Activated naive CD8-positive, alpha-beta T cell treated with anti-CD3 and anti-CD28 coated beads, Interleukin-2, amount 10 ng/mL, durations not matched to agents 7 days and 5 days (primary cell): ENCODE data around the gene TOMM7. TPM values are rescaled to one million over a fixed set of nuclear protein-coding genes. Genes with fewer than 3 reads are reported as not detected.

Experiments used
- ATAC-seq: fragments of 150-1000 bp; cut with Tn5 transposase; one replicate; pipeline ENCODE4 v1.10.0; 2021; ENCODE audit warnings: low read depth, moderate library complexity
- POLR2A ChIA-PET: fragments of 350-600 bp; sonication (Branson Sonifier 250); formaldehyde crosslinking; loops from one replicate; lab custom pipeline; 2021; ENCODE audit warnings: antibody characterized with exemption; lab: Charles Lee
- DNase-seq: peaks from one replicate; pipeline ENCODE4 v3.0.0; 2021
- H3K27ac Mint-ChIP-seq: one replicate; pipeline ENCODE4 v1.8.0; 2022; ENCODE audit warnings: mild to moderate bottlenecking, mixed read lengths
- H3K27me3 Mint-ChIP-seq: one replicate; pipeline ENCODE4 v1.8.0; 2022; ENCODE audit warnings: mild to moderate bottlenecking, moderate library complexity, mixed read lengths
- H3K36me3 Mint-ChIP-seq: one replicate; pipeline ENCODE4 v1.8.0; 2021; ENCODE audit warnings: mild to moderate bottlenecking, mixed read lengths
- H3K4me1 Mint-ChIP-seq: one replicate; pipeline ENCODE4 v1.8.0; 2021; ENCODE audit warnings: mixed read lengths
- H3K4me3 Mint-ChIP-seq: one replicate; pipeline ENCODE4 v1.8.0; 2022; ENCODE audit warnings: mild to moderate bottlenecking, moderate library complexity, mixed read lengths
- H3K9me3 Mint-ChIP-seq: one replicate; pipeline ENCODE4 v1.8.0; 2021; ENCODE audit warnings: mixed read lengths
- total RNA-seq, 2 experiments: library from RNA; stranded (reverse); gene quantifications; one replicate each; pipeline ENCODE4 v1.2.3, GENCODE V29; 2021

The TOMM7 gene
- total RNA-seq, result 100 to 1,000 TPM; 379 to 390 TPM

GRCh38 chr7:22822486-22823141, at the start of gene TOMM7:
Gene TOMM7 (minus strand): TSS chr7:22822849. CDS start chr7:22822779, 70 bp downstream.
- Mint-ChIP-seq H3K36me3 (peaks cover 6% of the 10 kb centered on the region), H3K27me3 (peaks cover 13% of the 10 kb centered on the region), H3K4me1 (peaks cover 28% of the 10 kb centered on the region), H3K27ac (peak within 1 kb of the TSS; percentile 97), H3K9me3 (no peaks in the 10 kb centered on the region), H3K4me3 (peak within 1 kb of the TSS; percentile 99)
- ATAC-seq (peak; percentile 90), DNase-seq (peak; percentile 84)
- POLR2A ChIA-PET, result interaction anchor here (0.7 to 1.9 kb wide), 4 partner anchors 12 to 284 kb away, joined by 3 to 4 read pairs (median 3); no protein-coding TSS in a partner anchor

GRCh38 chr7:22872096-22872807, 49.6 kb upstream of the TOMM7 start:
- no peak overlapping the region for H3K27ac Mint-ChIP-seq
- peaks cover 9% of the 10 kb centered on the region for H3K36me3 Mint-ChIP-seq
- DNase-seq, result no peak
- ATAC-seq, result no peak
- peaks cover 10% of the 10 kb centered on the region for H3K4me1 Mint-ChIP-seq
- H3K27me3 Mint-ChIP-seq, result no peaks in the 10 kb centered on the region
- H3K9me3 Mint-ChIP-seq, result peaks cover 5% of the 10 kb centered on the region
- H3K4me3 Mint-ChIP-seq, result no peak overlapping the region
- POLR2A ChIA-PET, result no interaction called here

GRCh38 chr7:22871661-22872060, 49.0 kb upstream of the TOMM7 start:
- DNase-seq (no peak), ATAC-seq (no peak)
- POLR2A ChIA-PET, result no interaction called here
- Mint-ChIP-seq H3K9me3 (peaks cover 5% of the 10 kb centered on the region), H3K27ac (no peak overlapping the region), H3K27me3 (no peaks in the 10 kb centered on the region), H3K36me3 (peaks cover 10% of the 10 kb centered on the region), H3K4me3 (no peak overlapping the region), H3K4me1 (peaks cover 10% of the 10 kb centered on the region)

GRCh38 chr7:22868509-22868908, 45.9 kb upstream of the TOMM7 start:
- peaks cover 10% of the 10 kb centered on the region for H3K4me1 Mint-ChIP-seq
- ATAC-seq, result no peak

GRCh38 chr7:22867589-22867988, 44.9 kb upstream of the TOMM7 start:
- H3K36me3 Mint-ChIP-seq, result peaks cover 22% of the 10 kb centered on the region
- no peak overlapping the region for H3K4me3 Mint-ChIP-seq
- no peaks in the 10 kb centered on the region for H3K27me3 Mint-ChIP-seq
- POLR2A ChIA-PET, result no interaction called here
- H3K4me1 Mint-ChIP-seq, result peaks cover 10% of the 10 kb centered on the region
- H3K9me3 Mint-ChIP-seq, result peaks cover 5% of the 10 kb centered on the region
- H3K27ac Mint-ChIP-seq, result no peak overlapping the region
- DNase-seq, result no peak
- ATAC-seq, result no peak

More at GRCh38 chr7:22868509-22868908, 45.9 kb upstream of the TOMM7 start:
- Mint-ChIP-seq H3K9me3 (peaks cover 5% of the 10 kb centered on the region), H3K27ac (peak overlapping the region; percentile 10), H3K4me3 (no peak overlapping the region), H3K36me3 (peaks cover 19% of the 10 kb centered on the region), H3K27me3 (no peaks in the 10 kb centered on the region)
- POLR2A ChIA-PET, result no interaction called here
- DNase-seq, result no peak

GRCh38 chr7:22867003-22867402, 44.4 kb upstream of the TOMM7 start:
- Mint-ChIP-seq H3K4me1 (peaks cover 8% of the 10 kb centered on the region), H3K36me3 (peaks cover 24% of the 10 kb centered on the region), H3K9me3 (peaks cover 5% of the 10 kb centered on the region), H3K4me3 (no peak overlapping the region), H3K27me3 (no peaks in the 10 kb centered on the region), H3K27ac (no peak overlapping the region)
- ATAC-seq, result no peak
- DNase-seq, result no peak
- POLR2A ChIA-PET, result interaction anchor here (0.7 kb wide), 1 partner anchor 9 kb away, joined by 3 read pairs; no protein-coding TSS in a partner anchor

GRCh38 chr7:22865602-22865960, 42.9 kb upstream of the TOMM7 start:
- Mint-ChIP-seq H3K36me3 (peaks cover 24% of the 10 kb centered on the region), H3K4me3 (no peak overlapping the region), H3K4me1 (peaks cover 7% of the 10 kb centered on the region), H3K9me3 (peaks cover 5% of the 10 kb centered on the region), H3K27me3 (no peaks in the 10 kb centered on the region), H3K27ac (no peak overlapping the region)
- POLR2A ChIA-PET, result no interaction called here
- DNase-seq, result no peak
- no peak for ATAC-seq

- H3K27ac Mint-ChIP-seq, result no peak overlapping the region
- peaks cover 4% of the 10 kb centered on the region for H3K4me1 Mint-ChIP-seq
- no peak for DNase-seq
- no peaks in the 10 kb centered on the region for H3K27me3 Mint-ChIP-seq
- POLR2A ChIA-PET, result no interaction called here
- peaks cover 4% of the 10 kb centered on the region for H3K9me3 Mint-ChIP-seq
- H3K36me3 Mint-ChIP-seq, result peaks cover 25% of the 10 kb centered on the region
- H3K4me3 Mint-ChIP-seq, result no peak overlapping the region
- no peak for ATAC-seq
Observed at GRCh38 chr7:22864855-22865601, 42.4 kb upstream of the TOMM7 start.

GRCh38 chr7:22864301-22864700, 41.7 kb upstream of the TOMM7 start:
- H3K27me3 Mint-ChIP-seq, result no peaks in the 10 kb centered on the region
- DNase-seq (no peak), ATAC-seq (no peak)
- POLR2A ChIA-PET, result no interaction called here
- H3K9me3 Mint-ChIP-seq, result peaks cover 4% of the 10 kb centered on the region
- peaks cover 30% of the 10 kb centered on the region for H3K36me3 Mint-ChIP-seq
- no peak overlapping the region for H3K4me3 Mint-ChIP-seq
- H3K27ac Mint-ChIP-seq, result no peak overlapping the region
- H3K4me1 Mint-ChIP-seq, result peaks cover 7% of the 10 kb centered on the region

- H3K9me3 Mint-ChIP-seq, result no peaks in the 10 kb centered on the region
- no peaks in the 10 kb centered on the region for H3K27me3 Mint-ChIP-seq
- H3K36me3 Mint-ChIP-seq, result peaks cover 34% of the 10 kb centered on the region
- peaks cover 14% of the 10 kb centered on the region for H3K4me1 Mint-ChIP-seq
- no peak overlapping the region for H3K27ac Mint-ChIP-seq
- H3K4me3 Mint-ChIP-seq, result no peak overlapping the region
- DNase-seq (no peak), ATAC-seq (no peak)
- POLR2A ChIA-PET, result no interaction called here
Observed at GRCh38 chr7:22863156-22863899, 40.7 kb upstream of the TOMM7 start.

GRCh38 chr7:22861576-22861975, 38.9 kb upstream of the TOMM7 start:
- Mint-ChIP-seq H3K9me3 (no peaks in the 10 kb centered on the region), H3K4me1 (peaks cover 14% of the 10 kb centered on the region), H3K27ac (no peak overlapping the region), H3K27me3 (no peaks in the 10 kb centered on the region), H3K36me3 (peaks cover 36% of the 10 kb centered on the region), H3K4me3 (no peak overlapping the region)
- DNase-seq (no peak), ATAC-seq (no peak)
- POLR2A ChIA-PET, result interaction anchor here (0.7 to 1.7 kb wide), 2 partner anchors 24 to 236 kb away, joined by 3 to 4 read pairs; no protein-coding TSS in a partner anchor

- Mint-ChIP-seq H3K27me3 (no peaks in the 10 kb centered on the region), H3K4me1 (peaks cover 18% of the 10 kb centered on the region), H3K27ac (no peak overlapping the region), H3K4me3 (no peak overlapping the region), H3K36me3 (peaks cover 35% of the 10 kb centered on the region), H3K9me3 (no peaks in the 10 kb centered on the region)
- ATAC-seq (no peak), DNase-seq (no peak)
- POLR2A ChIA-PET, result interaction anchor here (1.7 kb wide), 1 partner anchor 25 kb away, joined by 4 read pairs; no protein-coding TSS in a partner anchor
Observed at GRCh38 chr7:22860784-22861482, 38.3 kb upstream of the TOMM7 start.
